Right lobe of liver (tissue), 4 donors: Measurements from ENCODE around the gene VDR.

ENCODE experiments used
- POLR2A ChIP-seq: fragments of 450-650 bp; IDR thresholded peaks from one replicate; pipeline ENCODE4 v1.6.1; 2017; ENCODE audit warnings: antibody characterized with exemption, mild to moderate bottlenecking
- TF ChIP-seq, protein P1 (sequence below), 4 donors: fragments of 200-600 bp in 3 of 4; fragments of 450-650 bp in 1 of 4; IDR thresholded peaks; one replicate each; pipeline versions ENCODE4 v1.5.1 to v1.8.0; 2016 to 2022; ENCODE audit warnings: antibody characterized with exemption in 4 of 4, mild to moderate bottlenecking in 2 of 4
- donor health status: DM: no; HTN: no; CAD: no.
- donor health status: DM: no; HTN: no; CAD: no.
- donor health status: DM: no; HTN: yes; CAD: no.

DNA sequence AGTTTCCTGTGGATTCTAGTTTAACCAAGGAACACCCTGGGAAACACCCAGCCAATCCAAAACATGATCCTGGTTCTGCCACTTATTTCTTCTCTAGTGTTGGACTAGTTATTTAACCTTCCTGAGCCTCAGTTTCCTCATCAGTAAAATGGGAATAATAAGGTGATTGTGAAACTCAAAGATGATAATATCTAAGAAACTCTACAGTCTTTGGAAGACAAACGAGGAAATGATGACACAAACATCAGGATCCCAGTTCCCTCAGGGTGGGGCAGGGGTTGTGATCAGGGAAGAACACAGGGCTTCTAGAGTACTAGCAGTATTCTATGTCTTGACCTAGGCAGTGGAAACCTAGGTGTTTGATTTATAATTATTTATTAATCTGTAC is 40.5 kb upstream of the VDR start:
- TF ChIP-seq, protein P1, sequence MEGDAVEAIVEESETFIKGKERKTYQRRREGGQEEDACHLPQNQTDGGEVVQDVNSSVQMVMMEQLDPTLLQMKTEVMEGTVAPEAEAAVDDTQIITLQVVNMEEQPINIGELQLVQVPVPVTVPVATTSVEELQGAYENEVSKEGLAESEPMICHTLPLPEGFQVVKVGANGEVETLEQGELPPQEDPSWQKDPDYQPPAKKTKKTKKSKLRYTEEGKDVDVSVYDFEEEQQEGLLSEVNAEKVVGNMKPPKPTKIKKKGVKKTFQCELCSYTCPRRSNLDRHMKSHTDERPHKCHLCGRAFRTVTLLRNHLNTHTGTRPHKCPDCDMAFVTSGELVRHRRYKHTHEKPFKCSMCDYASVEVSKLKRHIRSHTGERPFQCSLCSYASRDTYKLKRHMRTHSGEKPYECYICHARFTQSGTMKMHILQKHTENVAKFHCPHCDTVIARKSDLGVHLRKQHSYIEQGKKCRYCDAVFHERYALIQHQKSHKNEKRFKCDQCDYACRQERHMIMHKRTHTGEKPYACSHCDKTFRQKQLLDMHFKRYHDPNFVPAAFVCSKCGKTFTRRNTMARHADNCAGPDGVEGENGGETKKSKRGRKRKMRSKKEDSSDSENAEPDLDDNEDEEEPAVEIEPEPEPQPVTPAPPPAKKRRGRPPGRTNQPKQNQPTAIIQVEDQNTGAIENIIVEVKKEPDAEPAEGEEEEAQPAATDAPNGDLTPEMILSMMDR (IDR thresholded peaks at IDR 0.05), result no peak
- TF ChIP-seq POLR2A, result no peak
